HepG2 (cell line): ENCODE results near the gene TLE1. TPM values are rescaled to one million over a fixed set of nuclear protein-coding genes. Genes with fewer than 3 reads are reported as not detected.
A peak's percentile ranks its signal among the peaks of the same experiment; 100 is the strongest.

Source experiments
- ATAC-seq: fragments of 200-7000 bp; cut with Tn5 transposase; 3 replicates; pipeline ENCODE4 v1.9.1; 2020; ENCODE audit warnings: mild to moderate bottlenecking, moderate library complexity
- BruUV-seq: library from RNA; stranded (reverse); fragments of 400-500 nt; replicated peaks from 2 replicates; lab custom pipeline; 2021; lab: Mats Ljungman, UMichigan
- CTCF ChIA-PET: fragments of 300-600 bp; formaldehyde crosslinking; extraction: SDS; loops from one replicate; lab custom pipeline; 2021; ENCODE audit warnings: low total read pairs, inconsistent platforms, low intra/inter-chr PET ratio; lab: Yijun Ruan, JAX
- POLR2A ChIA-PET: fragments of 350-600 bp; sonication (Branson Sonifier 250); formaldehyde crosslinking; loops from one replicate; lab custom pipeline; 2020; ENCODE audit warnings: antibody characterized with exemption, inconsistent platforms; lab: Yijun Ruan, JAX
- DNase-seq: peaks from one replicate; pipeline ENCODE4 v3.0.0-alpha.2; 2015; ENCODE audit warnings: low spot score
- FAIRE-seq: peaks from 3 replicates; lab custom pipeline; 2011; peaks lifted over from hg19 to GRCh38; lab: Jason Lieb, UNC
- H2AFZ ChIP-seq: one replicate; pipeline ENCODE4 v1.6.1; 2011; ENCODE audit warnings: low read length, inconsistent platforms
- H3K27ac ChIP-seq: fragments of 300-600 bp; 3 replicates; pipeline ENCODE4 v1.8.0; 2011; ENCODE audit warnings: mixed run types, mild to moderate bottlenecking, mixed read lengths, low read length, inconsistent platforms; ENCODE audit not compliant: insufficient read depth; ENCODE audit errors: extremely low read length
- H3K27me3 ChIP-seq, 2 experiments: fragments of 200-600 bp in 1 of 2; 2 replicates in 1 of 2; 3 replicates in 1 of 2; pipeline versions ENCODE4 v1.6.0 to v1.8.0; 2011; ENCODE audit warnings: low read length in 2 of 2, mild to moderate bottlenecking in 2 of 2, moderate library complexity in 2 of 2, inconsistent platforms in 1 of 2; ENCODE audit not compliant: insufficient read depth in 2 of 2, control insufficient read depth in 1 of 2
- H3K36me3 ChIP-seq, 2 experiments: fragments of 200-600 bp in 1 of 2; replicated peaks in 1 of 2; 2 replicates in 1 of 2; 3 replicates in 1 of 2; pipeline versions ENCODE4 v1.5.1 to v1.8.0; 2011; ENCODE audit warnings: low read length in 2 of 2, inconsistent platforms in 1 of 2; ENCODE audit not compliant: insufficient read depth in 2 of 2, control insufficient read depth in 1 of 2
- H3K4me1 ChIP-seq: 2 replicates; pipeline ENCODE4 v1.5.1; 2012; ENCODE audit warnings: low read length, inconsistent platforms; ENCODE audit not compliant: insufficient read depth
- H3K4me2 ChIP-seq: 2 replicates; pipeline ENCODE4 v1.6.0; 2011; ENCODE audit warnings: low read depth, low read length, inconsistent platforms
- H3K4me3 ChIP-seq, 3 experiments: fragments of 200-600 bp in 1 of 3; sonication (generic), shearing (Covaris generic) in 1 of 3; replicated peaks in 1 of 3; 2 replicates each; pipeline ENCODE4 v1.5.1; 2011 to 2016; ENCODE audit warnings: low read length in 3 of 3, inconsistent platforms in 2 of 3, low read depth in 2 of 3, mild to moderate bottlenecking in 2 of 3, control low read depth in 1 of 3, mixed read lengths in 1 of 3; ENCODE audit not compliant: insufficient read depth in 1 of 3
- H3K79me2 ChIP-seq: one replicate; pipeline ENCODE4 v1.6.1; 2011; ENCODE audit warnings: low read length, inconsistent platforms; ENCODE audit not compliant: insufficient read depth
- H3K9ac ChIP-seq: 2 replicates; pipeline ENCODE4 v1.6.0; 2011; ENCODE audit warnings: mild to moderate bottlenecking, low read depth, low read length, inconsistent platforms; ENCODE audit not compliant: insufficient read depth
- H3K9me3 ChIP-seq: 2 replicates; pipeline ENCODE4 v1.5.1; 2012; ENCODE audit warnings: mild to moderate bottlenecking, low read length
- H4K20me1 ChIP-seq: 2 replicates; pipeline ENCODE4 v1.6.0; 2011; ENCODE audit warnings: inconsistent platforms, mild to moderate bottlenecking, low read length, moderate library complexity; ENCODE audit not compliant: insufficient read depth
- BCL6 ChIP-seq: IDR thresholded peaks from 2 replicates; pipeline ENCODE4 v1.6.1; 2016; ENCODE audit warnings: missing genetic modification reagents, missing compliant biosample characterization
- CEBPG ChIP-seq: IDR thresholded peaks from 2 replicates; pipeline ENCODE4 v1.6.1; 2016
- DNMT1 ChIP-seq: sonication (generic); formaldehyde crosslinking; IDR thresholded peaks from 2 replicates; pipeline ENCODE4 v1.5.1; 2020; ENCODE audit warnings: mild to moderate bottlenecking, missing genetic modification reagents
- EEA1 ChIP-seq: sonication (generic); formaldehyde crosslinking; IDR thresholded peaks from 2 replicates; pipeline ENCODE4 v1.5.1; 2020; ENCODE audit warnings: mild to moderate bottlenecking, missing genetic modification reagents, borderline replicate concordance
- EHMT2 ChIP-seq: fragments of 200-600 bp; sonication (generic); IDR thresholded peaks from 2 replicates; pipeline ENCODE4 v1.7.0; 2017; ENCODE audit warnings: antibody characterized with exemption, low read depth, low read length, borderline replicate concordance
- FOXO1 ChIP-seq: sonication (generic); formaldehyde crosslinking; IDR thresholded peaks from 2 replicates; pipeline ENCODE4 v1.4.0; 2020; ENCODE audit warnings: missing genetic modification reagents
- HMG20A ChIP-seq: IDR thresholded peaks from 2 replicates; pipeline ENCODE4 v1.6.1; 2016; ENCODE audit warnings: borderline replicate concordance
- HNF4A ChIP-seq: sonication (generic); formaldehyde crosslinking; IDR thresholded peaks from 2 replicates; pipeline ENCODE4 v1.4.0; 2020; ENCODE audit warnings: missing genetic modification reagents
- NCOA2 ChIP-seq: sonication (generic); formaldehyde crosslinking; IDR thresholded peaks from 2 replicates; pipeline ENCODE4 v1.8.0; 2022; ENCODE audit warnings: inconsistent platforms
- SALL2 ChIP-seq: sonication (generic); formaldehyde crosslinking; IDR thresholded peaks from 2 replicates; pipeline ENCODE4 v1.8.1; 2023; ENCODE audit warnings: mild to moderate bottlenecking, missing genetic modification reagents, inconsistent platforms
- SNAPC2 ChIP-seq: sonication (generic); formaldehyde crosslinking; IDR thresholded peaks from 2 replicates; pipeline ENCODE4 v1.8.1; 2022; ENCODE audit warnings: mild to moderate bottlenecking, missing genetic modification reagents
- ZNF614 ChIP-seq: IDR thresholded peaks from 2 replicates; pipeline ENCODE4 v1.6.1; 2018; ENCODE audit warnings: missing biosample characterization, missing genetic modification reagents, inconsistent platforms, borderline replicate concordance
- ZNF670 ChIP-seq: sonication (generic); formaldehyde crosslinking; IDR thresholded peaks from 2 replicates; pipeline ENCODE4 v1.8.0; 2022; ENCODE audit warnings: mild to moderate bottlenecking, missing genetic modification reagents, borderline replicate concordance
- ZNF709 ChIP-seq: sonication (generic); formaldehyde crosslinking; IDR thresholded peaks from 2 replicates; pipeline ENCODE4 v1.5.0; 2020; ENCODE audit warnings: mild to moderate bottlenecking, missing genetic modification reagents
- WGBS: methylation state at CpG from one replicate; pipeline ENCODE4 v1.1.6; 2017; ENCODE audit warnings: low lambda C conversion rate; 5-methylcytosine and 5-hydroxymethylcytosine counted together
- in situ Hi-C: cut with HindIII; loops from 2 replicates; pipeline ENCODE4 v1.10.0; 2017; ENCODE audit warnings: low pct_unique_long_range_greater_than_20kb; ENCODE audit not compliant: extremely low pct_ligation_motif_present
- intact Hi-C: fragments of 100-400 bp; cut with micrococcal nuclease; formaldehyde crosslinking; loops from one replicate; pipeline ENCODE4 v1.10.0; 2022; ENCODE audit not compliant: unreplicated experiment
- polyA plus RNA-seq, 8 experiments: library from polyadenylated mRNA; depleted of rRNA in 3 of 8; stranded (reverse) in 7 of 8; unstranded in 1 of 8; fragments of >200 nt; fragmentation: Illumina TruSeq in 4 of 8; extraction: Trizol in 4 of 8; gene quantifications; 2 replicates each; pipeline versions ENCODE4 v1.2.1 to v1.2.3, GENCODE V29; 2011 to 2016; ENCODE audit warnings: low read depth in 4 of 8, missing spikeins in 1 of 8, mixed read lengths in 1 of 8; ENCODE audit not compliant: insufficient read depth in 1 of 8
- total RNA-seq, 5 experiments: library from RNA; depleted of rRNA; stranded (reverse); fragments of >200 nt; fragmentation: Illumina TruSeq; extraction: Trizol; gene quantifications; 2 replicates each; pipeline ENCODE4 v1.2.3, GENCODE V29; 2016; ENCODE audit warnings: low read depth in 1 of 5
- TF ChIP-seq, protein P1 (sequence below): sonication (generic); formaldehyde crosslinking; IDR thresholded peaks from 2 replicates; pipeline ENCODE4 v1.5.1; 2020; ENCODE audit warnings: mild to moderate bottlenecking, missing genetic modification reagents, borderline replicate concordance
- TF ChIP-seq, protein P2 (sequence below): sonication (generic); formaldehyde crosslinking; IDR thresholded peaks from 2 replicates; pipeline ENCODE4 v1.5.1; 2020; ENCODE audit warnings: mild to moderate bottlenecking, missing genetic modification reagents

The TLE1 gene
- total and polyA plus RNA-seq, 2 of the 13 experiments (the other 11 are each of a cell fraction or from before 2014, with no cell fraction given), result 35.9 to 109 TPM

DNA sequence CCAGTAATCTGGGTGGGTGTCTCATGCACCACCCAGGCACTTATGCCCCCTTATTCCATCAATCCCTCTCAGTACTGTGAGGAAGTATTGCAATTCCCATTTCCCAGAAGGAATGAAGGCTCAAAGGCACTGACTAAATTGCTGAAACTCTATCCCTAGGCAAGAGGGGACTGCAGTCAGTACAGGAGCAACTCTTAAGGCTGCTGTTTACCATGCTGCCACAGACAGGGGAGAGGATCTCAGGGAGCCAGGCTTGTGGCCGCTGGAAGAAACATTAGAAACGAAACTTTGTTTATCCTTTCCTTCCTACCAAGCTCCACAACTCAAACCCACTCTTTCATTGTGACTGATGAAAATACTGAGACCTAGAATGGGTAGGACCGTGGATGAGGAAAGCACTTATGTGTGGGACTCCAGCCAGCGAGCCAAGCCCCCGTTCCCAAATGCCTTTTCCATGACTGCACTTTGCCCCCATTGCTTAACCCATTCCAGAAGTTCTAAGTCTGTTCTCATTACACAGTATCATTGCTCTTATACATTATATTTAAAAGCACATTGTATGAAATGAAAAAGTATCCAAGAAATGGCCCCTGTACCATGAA lies 54.3 kb downstream of the TLE1 start:
- ChIA-PET POLR2A (interaction anchor here (1.7 to 2.3 kb wide), 2 partner anchors 47 to 51 kb away, joined by 6 to 14 read pairs; no protein-coding TSS in a partner anchor), CTCF (interaction anchor here (0.6 kb wide), 1 partner anchor 37 kb away, joined by 3 read pairs; no protein-coding TSS in a partner anchor)
- no peaks in the 10 kb centered on the region for H3K9me3 ChIP-seq
- no peak overlapping the region for H2AFZ ChIP-seq
- peak overlapping the region; percentile 20; the same call in 1 of the 2 replicates for H3K9ac ChIP-seq
- in situ Hi-C loops, result no loop called here
- intact Hi-C loops, result loop anchor here (1.0 to 5.0 kb wide), 5 partner anchors 21 to 967 kb away; no protein-coding TSS in a partner anchor
- peak overlapping the region; percentile 65 for H3K4me2 ChIP-seq
- peak overlapping the region in 2 of 3 experiments; percentile 10 to 19; a peak in 1 of 6 replicates for H3K4me3 ChIP-seq
- no peaks in the 10 kb centered on the region for H3K27me3 ChIP-seq
- DNase-seq (peak; percentile 66), FAIRE-seq (peak; percentile 68), ATAC-seq (peak; percentile 56)
- no TSS peak for BruUV-seq
- peaks cover 22% of the 10 kb centered on the region for H3K79me2 ChIP-seq
- peaks cover 73% of the 10 kb centered on the region for H3K4me1 ChIP-seq
- H3K36me3 ChIP-seq, result peaks cover 9 to 40% of the 10 kb centered on the region in 2 experiments
- H3K27ac ChIP-seq, result peak overlapping the region; percentile 70
- H4K20me1 ChIP-seq, result peaks cover 32% of the 10 kb centered on the region
- 10% methylated on average over 5 of the region's 5 CpGs for WGBS
- TF ChIP-seq EEA1 (CRISPR knock-in tag) (no peak), BCL6 (peak; percentile 42; the same call in 1 of the 2 replicates), HNF4A (CRISPR knock-in tag) (peak; percentile 90), ZNF614 (CRISPR knock-in tag) (0 out of 2 replicates have a peak, but pooled peaks have one; percentile 16), DNMT1 (CRISPR knock-in tag) (no peak), CEBPG (CRISPR knock-in tag) (peak; percentile 88), SALL2 (CRISPR knock-in tag) (0 out of 2 replicates have a peak, but pooled peaks have one; percentile 42), FOXO1 (CRISPR knock-in tag) (0 out of 2 replicates have a peak, but pooled peaks have one; percentile 14), ZNF709 (CRISPR knock-in tag) (no peak), EHMT2 (no peak), SNAPC2 (0 out of 2 replicates have a peak, but pooled peaks have one; percentile 22), NCOA2 (CRISPR knock-in tag) (0 out of 2 replicates have a peak, but pooled peaks have one; percentile 22), HMG20A (CRISPR knock-in tag) (peak; percentile 67), ZNF670 (CRISPR knock-in tag) (0 out of 2 replicates have a peak, but pooled peaks have one; percentile 39)
- TF ChIP-seq, protein P1, sequence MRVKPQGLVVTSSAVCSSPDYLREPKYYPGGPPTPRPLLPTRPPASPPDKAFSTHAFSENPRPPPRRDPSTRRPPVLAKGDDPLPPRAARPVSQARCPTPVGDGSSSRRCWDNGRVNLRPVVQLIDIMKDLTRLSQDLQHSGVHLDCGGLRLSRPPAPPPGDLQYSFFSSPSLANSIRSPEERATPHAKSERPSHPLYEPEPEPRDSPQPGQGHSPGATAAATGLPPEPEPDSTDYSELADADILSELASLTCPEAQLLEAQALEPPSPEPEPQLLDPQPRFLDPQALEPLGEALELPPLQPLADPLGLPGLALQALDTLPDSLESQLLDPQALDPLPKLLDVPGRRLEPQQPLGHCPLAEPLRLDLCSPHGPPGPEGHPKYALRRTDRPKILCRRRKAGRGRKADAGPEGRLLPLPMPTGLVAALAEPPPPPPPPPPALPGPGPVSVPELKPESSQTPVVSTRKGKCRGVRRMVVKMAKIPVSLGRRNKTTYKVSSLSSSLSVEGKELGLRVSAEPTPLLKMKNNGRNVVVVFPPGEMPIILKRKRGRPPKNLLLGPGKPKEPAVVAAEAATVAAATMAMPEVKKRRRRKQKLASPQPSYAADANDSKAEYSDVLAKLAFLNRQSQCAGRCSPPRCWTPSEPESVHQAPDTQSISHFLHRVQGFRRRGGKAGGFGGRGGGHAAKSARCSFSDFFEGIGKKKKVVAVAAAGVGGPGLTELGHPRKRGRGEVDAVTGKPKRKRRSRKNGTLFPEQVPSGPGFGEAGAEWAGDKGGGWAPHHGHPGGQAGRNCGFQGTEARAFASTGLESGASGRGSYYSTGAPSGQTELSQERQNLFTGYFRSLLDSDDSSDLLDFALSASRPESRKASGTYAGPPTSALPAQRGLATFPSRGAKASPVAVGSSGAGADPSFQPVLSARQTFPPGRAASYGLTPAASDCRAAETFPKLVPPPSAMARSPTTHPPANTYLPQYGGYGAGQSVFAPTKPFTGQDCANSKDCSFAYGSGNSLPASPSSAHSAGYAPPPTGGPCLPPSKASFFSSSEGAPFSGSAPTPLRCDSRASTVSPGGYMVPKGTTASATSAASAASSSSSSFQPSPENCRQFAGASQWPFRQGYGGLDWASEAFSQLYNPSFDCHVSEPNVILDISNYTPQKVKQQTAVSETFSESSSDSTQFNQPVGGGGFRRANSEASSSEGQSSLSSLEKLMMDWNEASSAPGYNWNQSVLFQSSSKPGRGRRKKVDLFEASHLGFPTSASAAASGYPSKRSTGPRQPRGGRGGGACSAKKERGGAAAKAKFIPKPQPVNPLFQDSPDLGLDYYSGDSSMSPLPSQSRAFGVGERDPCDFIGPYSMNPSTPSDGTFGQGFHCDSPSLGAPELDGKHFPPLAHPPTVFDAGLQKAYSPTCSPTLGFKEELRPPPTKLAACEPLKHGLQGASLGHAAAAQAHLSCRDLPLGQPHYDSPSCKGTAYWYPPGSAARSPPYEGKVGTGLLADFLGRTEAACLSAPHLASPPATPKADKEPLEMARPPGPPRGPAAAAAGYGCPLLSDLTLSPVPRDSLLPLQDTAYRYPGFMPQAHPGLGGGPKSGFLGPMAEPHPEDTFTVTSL (CRISPR knock-in tag), result peak; percentile 58; the same call in 1 of the 2 replicates
- TF ChIP-seq, protein P2, sequence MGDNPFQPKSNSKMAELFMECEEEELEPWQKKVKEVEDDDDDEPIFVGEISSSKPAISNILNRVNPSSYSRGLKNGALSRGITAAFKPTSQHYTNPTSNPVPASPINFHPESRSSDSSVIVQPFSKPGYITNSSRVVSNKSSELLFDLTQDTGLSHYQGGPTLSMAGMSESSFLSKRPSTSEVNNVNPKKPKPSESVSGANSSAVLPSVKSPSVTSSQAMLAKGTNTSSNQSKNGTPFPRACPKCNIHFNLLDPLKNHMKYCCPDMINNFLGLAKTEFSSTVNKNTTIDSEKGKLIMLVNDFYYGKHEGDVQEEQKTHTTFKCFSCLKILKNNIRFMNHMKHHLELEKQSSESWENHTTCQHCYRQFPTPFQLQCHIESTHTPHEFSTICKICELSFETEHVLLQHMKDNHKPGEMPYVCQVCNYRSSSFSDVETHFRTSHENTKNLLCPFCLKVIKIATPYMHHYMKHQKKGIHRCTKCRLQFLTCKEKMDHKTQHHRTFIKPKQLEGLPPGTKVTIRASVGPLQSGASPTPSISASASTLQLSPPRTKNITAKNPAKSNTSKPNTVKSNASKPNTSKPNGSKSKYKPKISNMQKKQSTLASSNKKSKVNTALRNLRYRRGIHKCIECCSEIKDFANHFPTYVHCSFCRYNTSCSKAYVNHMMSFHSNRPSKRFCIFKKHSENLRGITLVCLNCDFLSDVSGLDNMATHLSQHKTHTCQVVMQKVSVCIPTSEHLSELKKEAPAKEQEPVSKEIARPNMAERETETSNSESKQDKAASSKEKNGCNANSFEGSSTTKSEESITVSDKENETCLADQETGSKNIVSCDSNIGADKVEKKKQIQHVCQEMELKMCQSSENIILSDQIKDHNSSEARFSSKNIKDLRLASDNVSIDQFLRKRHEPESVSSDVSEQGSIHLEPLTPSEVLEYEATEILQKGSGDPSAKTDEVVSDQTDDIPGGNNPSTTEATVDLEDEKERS (CRISPR knock-in tag), result 0 out of 2 replicates have a peak, but pooled peaks have one; percentile 32
